ENCODE results near the gene SMPDL3B. TPM values are rescaled to one million over a fixed set of nuclear protein-coding genes. Genes with fewer than 3 reads are reported as not detected.

The SMPDL3B gene
- total RNA-seq, 1 experiment from 2014 or later = 31.6 TPM

DNA sequence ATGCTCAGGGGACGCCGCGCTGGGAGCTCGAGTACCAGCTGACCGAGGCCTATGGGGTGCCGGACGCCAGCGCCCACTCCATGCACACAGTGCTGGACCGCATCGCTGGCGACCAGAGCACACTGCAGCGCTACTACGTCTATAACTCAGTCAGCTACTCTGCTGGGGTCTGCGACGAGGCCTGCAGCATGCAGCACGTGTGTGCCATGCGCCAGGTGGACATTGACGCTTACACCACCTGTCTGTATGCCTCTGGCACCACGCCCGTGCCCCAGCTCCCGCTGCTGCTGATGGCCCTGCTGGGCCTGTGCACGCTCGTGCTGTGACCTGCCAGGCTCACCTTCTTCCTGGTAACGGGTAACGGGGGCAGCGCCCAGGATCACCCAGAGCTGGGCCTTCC, 23.7 kb downstream of the SMPDL3B start:
- H3K27ac Mint-ChIP-seq = peak overlapping the region; percentile 98; the same call in 1 of the 2 replicates
- peak overlapping the region; percentile 79; the same call in 1 of the 2 replicates for H3K4me3 Mint-ChIP-seq
- no peak for ATAC-seq
- H3K36me3 Mint-ChIP-seq = 0 out of 2 replicates have a peak, but pooled peaks cover 6% of the 10 kb centered on the region
- ChIA-PET POLR2A (interaction anchor here (1.4 kb wide), 1 partner anchor 21 kb away, joined by 3 read pairs; no protein-coding TSS in a partner anchor), CTCF (interaction anchor here (0.6 to 2.1 kb wide), 3 partner anchors 18 to 407 kb away, joined by 3 to 17 read pairs (median 4); no protein-coding TSS in a partner anchor)
- TF ChIP-seq, protein P1, sequence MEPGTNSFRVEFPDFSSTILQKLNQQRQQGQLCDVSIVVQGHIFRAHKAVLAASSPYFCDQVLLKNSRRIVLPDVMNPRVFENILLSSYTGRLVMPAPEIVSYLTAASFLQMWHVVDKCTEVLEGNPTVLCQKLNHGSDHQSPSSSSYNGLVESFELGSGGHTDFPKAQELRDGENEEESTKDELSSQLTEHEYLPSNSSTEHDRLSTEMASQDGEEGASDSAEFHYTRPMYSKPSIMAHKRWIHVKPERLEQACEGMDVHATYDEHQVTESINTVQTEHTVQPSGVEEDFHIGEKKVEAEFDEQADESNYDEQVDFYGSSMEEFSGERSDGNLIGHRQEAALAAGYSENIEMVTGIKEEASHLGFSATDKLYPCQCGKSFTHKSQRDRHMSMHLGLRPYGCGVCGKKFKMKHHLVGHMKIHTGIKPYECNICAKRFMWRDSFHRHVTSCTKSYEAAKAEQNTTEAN (CRISPR knock-in tag; IDR thresholded peaks at IDR 0.05) = 0 out of 2 replicates have a peak, but pooled peaks have one; percentile 29
- TF ChIP-seq FOXP1 (CRISPR knock-in tag; IDR thresholded peaks at IDR 0.05; ENCODE audit: borderline replicate concordance) (0 out of 2 replicates have a peak, but pooled peaks have one; percentile 33), NR2C2 (CRISPR knock-in tag; IDR thresholded peaks at IDR 0.05) (no peak)
- H3K4me1 Mint-ChIP-seq = peaks cover 24% of the 10 kb centered on the region
- H3K9me3 Mint-ChIP-seq = no peaks in the 10 kb centered on the region
- no peak for DNase-seq (ENCODE audit: low spot score)
- no peaks in the 10 kb centered on the region for H3K27me3 Mint-ChIP-seq (ENCODE audit: low read depth)

DNA sequence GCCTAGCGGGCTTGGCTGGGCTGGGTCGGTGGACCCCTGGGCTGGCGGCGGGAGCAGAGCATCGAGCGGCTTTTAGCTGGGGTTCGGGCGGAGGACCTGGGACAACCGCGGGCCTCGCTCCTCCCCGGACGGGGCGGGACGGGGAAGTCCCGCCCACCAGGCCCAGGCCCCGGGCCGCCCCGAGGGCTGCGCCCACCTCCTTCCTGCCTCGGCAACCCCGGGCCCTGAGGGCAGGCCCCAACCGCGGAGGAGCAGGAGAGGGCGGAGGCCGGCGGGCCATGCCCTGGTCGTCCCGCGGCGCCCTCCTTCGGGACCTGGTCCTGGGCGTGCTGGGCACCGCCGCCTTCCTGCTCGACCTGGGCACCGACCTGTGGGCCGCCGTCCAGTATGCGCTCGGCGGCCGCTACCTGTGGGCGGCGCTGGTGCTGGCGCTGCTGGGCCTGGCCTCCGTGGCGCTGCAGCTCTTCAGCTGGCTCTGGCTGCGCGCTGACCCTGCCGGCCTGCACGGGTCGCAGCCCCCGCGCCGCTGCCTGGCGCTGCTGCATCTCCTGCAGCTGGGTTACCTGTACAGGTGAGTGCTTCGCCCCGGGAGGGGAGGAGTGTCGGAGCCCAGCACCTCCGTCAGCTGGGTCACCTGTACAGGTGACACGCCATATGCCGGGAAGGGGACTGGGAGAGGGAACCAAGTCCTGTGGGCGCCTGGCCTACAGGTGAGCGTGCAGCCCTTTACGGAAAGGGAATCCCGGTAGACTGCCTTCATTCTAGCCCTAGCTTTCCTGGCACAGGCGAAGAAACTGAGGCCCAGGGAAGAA, 25.2 kb downstream of the SMPDL3B start, which contains the start of gene XKR8:
XKR8 (plus strand) TSS at position 182 of the 812 bp plus-strand sequence; CDS start at position 279, 97 bp downstream.
- 0 out of 2 replicates have a peak, but pooled peaks cover 2% of the 10 kb centered on the region for H3K36me3 Mint-ChIP-seq
- no peaks in the 10 kb centered on the region for H3K27me3 Mint-ChIP-seq (ENCODE audit: low read depth)
- ATAC-seq = peak; percentile 89
- H3K27ac Mint-ChIP-seq = peak within 1 kb of the TSS; percentile 98
- ChIA-PET CTCF (interaction anchor here (0.6 to 2.7 kb wide), 14 partner anchors 10 to 210 kb away, joined by 3 to 17 read pairs (median 4); no protein-coding TSS in a partner anchor), POLR2A (interaction anchor here (0.6 to 1.5 kb wide), 7 partner anchors 16 to 129 kb away, joined by 3 to 6 read pairs (median 4); partner anchors contain the start of genes EYA3 and PPP1R8)
- peak; percentile 86 for DNase-seq (ENCODE audit: low spot score)
- no peaks in the 10 kb centered on the region for H3K9me3 Mint-ChIP-seq
- H3K4me3 Mint-ChIP-seq = peak within 1 kb of the TSS; percentile 79
- H3K4me1 Mint-ChIP-seq = peaks cover 24% of the 10 kb centered on the region
- TF ChIP-seq NR3C1 (CRISPR knock-in tag; conservative IDR thresholded peaks at IDR 0.05; ENCODE audit: low read depth) = 0 out of 2 replicates have a peak, but pooled peaks have one; percentile 68
- TF ChIP-seq, protein P2, sequence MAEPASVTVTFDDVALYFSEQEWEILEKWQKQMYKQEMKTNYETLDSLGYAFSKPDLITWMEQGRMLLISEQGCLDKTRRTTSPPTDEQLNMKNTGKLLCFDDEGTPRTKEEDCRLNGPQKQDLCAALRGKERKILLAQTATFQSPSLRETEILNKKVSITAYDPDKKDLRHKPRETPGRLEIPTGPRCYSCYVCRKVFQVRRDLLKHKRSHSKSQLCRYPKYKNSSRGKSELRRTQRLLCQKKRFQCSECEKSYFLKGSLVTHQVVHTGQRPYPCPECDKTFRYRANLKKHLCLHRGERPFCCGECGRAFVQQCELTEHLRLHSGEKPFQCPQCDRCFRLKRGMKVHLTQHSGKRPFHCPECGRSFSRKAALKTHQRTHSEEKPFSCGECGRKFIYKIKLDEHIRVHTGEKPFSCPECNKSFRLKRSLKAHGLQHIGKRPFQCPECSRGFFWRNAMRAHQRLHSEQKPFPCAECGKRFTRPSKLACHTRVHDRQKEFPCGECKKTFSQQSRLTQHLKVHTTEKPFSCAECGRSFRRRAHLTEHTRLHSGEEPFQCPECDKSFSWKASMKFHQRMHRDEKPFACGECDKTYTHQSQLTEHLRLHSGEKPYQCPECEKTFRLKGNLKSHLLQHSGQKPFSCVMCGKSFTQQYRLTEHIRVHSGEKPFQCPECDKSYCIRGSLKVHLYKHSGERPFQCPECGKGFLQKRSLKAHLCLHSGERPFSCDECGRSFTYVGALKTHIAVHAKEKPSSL (CRISPR knock-in tag; conservative IDR thresholded peaks at IDR 0.05) = no peak
- TF ChIP-seq, protein P3, sequence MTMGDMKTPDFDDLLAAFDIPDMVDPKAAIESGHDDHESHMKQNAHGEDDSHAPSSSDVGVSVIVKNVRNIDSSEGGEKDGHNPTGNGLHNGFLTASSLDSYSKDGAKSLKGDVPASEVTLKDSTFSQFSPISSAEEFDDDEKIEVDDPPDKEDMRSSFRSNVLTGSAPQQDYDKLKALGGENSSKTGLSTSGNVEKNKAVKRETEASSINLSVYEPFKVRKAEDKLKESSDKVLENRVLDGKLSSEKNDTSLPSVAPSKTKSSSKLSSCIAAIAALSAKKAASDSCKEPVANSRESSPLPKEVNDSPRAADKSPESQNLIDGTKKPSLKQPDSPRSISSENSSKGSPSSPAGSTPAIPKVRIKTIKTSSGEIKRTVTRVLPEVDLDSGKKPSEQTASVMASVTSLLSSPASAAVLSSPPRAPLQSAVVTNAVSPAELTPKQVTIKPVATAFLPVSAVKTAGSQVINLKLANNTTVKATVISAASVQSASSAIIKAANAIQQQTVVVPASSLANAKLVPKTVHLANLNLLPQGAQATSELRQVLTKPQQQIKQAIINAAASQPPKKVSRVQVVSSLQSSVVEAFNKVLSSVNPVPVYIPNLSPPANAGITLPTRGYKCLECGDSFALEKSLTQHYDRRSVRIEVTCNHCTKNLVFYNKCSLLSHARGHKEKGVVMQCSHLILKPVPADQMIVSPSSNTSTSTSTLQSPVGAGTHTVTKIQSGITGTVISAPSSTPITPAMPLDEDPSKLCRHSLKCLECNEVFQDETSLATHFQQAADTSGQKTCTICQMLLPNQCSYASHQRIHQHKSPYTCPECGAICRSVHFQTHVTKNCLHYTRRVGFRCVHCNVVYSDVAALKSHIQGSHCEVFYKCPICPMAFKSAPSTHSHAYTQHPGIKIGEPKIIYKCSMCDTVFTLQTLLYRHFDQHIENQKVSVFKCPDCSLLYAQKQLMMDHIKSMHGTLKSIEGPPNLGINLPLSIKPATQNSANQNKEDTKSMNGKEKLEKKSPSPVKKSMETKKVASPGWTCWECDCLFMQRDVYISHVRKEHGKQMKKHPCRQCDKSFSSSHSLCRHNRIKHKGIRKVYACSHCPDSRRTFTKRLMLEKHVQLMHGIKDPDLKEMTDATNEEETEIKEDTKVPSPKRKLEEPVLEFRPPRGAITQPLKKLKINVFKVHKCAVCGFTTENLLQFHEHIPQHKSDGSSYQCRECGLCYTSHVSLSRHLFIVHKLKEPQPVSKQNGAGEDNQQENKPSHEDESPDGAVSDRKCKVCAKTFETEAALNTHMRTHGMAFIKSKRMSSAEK (CRISPR knock-in tag; IDR thresholded peaks at IDR 0.05; ENCODE audit: borderline replicate concordance) = no peak
- TF ChIP-seq FOXJ3 (CRISPR knock-in tag; IDR thresholded peaks at IDR 0.05; ENCODE audit: borderline replicate concordance) = no peak
- no peak for TF ChIP-seq ZNF219 (CRISPR knock-in tag; IDR thresholded peaks at IDR 0.05; ENCODE audit: borderline replicate concordance)
- TF ChIP-seq KAT7 (CRISPR knock-in tag; IDR thresholded peaks at IDR 0.05; ENCODE audit: borderline replicate concordance) = no peak
- no peak for TF ChIP-seq GTF2I (CRISPR knock-in tag; conservative IDR thresholded peaks at IDR 0.05)
- no peak; the same call in none of the 2 replicates for TF ChIP-seq FOXP1 (CRISPR knock-in tag; IDR thresholded peaks at IDR 0.05; ENCODE audit: borderline replicate concordance)
- no peak for TF ChIP-seq TCF7 (CRISPR knock-in tag; IDR thresholded peaks at IDR 0.05; ENCODE audit: low read depth)
- TF ChIP-seq, protein P4, sequence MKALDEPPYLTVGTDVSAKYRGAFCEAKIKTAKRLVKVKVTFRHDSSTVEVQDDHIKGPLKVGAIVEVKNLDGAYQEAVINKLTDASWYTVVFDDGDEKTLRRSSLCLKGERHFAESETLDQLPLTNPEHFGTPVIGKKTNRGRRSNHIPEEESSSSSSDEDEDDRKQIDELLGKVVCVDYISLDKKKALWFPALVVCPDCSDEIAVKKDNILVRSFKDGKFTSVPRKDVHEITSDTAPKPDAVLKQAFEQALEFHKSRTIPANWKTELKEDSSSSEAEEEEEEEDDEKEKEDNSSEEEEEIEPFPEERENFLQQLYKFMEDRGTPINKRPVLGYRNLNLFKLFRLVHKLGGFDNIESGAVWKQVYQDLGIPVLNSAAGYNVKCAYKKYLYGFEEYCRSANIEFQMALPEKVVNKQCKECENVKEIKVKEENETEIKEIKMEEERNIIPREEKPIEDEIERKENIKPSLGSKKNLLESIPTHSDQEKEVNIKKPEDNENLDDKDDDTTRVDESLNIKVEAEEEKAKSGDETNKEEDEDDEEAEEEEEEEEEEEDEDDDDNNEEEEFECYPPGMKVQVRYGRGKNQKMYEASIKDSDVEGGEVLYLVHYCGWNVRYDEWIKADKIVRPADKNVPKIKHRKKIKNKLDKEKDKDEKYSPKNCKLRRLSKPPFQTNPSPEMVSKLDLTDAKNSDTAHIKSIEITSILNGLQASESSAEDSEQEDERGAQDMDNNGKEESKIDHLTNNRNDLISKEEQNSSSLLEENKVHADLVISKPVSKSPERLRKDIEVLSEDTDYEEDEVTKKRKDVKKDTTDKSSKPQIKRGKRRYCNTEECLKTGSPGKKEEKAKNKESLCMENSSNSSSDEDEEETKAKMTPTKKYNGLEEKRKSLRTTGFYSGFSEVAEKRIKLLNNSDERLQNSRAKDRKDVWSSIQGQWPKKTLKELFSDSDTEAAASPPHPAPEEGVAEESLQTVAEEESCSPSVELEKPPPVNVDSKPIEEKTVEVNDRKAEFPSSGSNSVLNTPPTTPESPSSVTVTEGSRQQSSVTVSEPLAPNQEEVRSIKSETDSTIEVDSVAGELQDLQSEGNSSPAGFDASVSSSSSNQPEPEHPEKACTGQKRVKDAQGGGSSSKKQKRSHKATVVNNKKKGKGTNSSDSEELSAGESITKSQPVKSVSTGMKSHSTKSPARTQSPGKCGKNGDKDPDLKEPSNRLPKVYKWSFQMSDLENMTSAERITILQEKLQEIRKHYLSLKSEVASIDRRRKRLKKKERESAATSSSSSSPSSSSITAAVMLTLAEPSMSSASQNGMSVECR (CRISPR knock-in tag; IDR thresholded peaks at IDR 0.05; ENCODE audit: borderline replicate concordance) = peak; percentile 71
- TF ChIP-seq, protein P5, sequence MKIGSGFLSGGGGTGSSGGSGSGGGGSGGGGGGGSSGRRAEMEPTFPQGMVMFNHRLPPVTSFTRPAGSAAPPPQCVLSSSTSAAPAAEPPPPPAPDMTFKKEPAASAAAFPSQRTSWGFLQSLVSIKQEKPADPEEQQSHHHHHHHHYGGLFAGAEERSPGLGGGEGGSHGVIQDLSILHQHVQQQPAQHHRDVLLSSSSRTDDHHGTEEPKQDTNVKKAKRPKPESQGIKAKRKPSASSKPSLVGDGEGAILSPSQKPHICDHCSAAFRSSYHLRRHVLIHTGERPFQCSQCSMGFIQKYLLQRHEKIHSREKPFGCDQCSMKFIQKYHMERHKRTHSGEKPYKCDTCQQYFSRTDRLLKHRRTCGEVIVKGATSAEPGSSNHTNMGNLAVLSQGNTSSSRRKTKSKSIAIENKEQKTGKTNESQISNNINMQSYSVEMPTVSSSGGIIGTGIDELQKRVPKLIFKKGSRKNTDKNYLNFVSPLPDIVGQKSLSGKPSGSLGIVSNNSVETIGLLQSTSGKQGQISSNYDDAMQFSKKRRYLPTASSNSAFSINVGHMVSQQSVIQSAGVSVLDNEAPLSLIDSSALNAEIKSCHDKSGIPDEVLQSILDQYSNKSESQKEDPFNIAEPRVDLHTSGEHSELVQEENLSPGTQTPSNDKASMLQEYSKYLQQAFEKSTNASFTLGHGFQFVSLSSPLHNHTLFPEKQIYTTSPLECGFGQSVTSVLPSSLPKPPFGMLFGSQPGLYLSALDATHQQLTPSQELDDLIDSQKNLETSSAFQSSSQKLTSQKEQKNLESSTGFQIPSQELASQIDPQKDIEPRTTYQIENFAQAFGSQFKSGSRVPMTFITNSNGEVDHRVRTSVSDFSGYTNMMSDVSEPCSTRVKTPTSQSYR (CRISPR knock-in tag; IDR thresholded peaks at IDR 0.05) = no peak
- no peak for TF ChIP-seq TEAD4 (CRISPR knock-in tag; IDR thresholded peaks at IDR 0.05)
- no peak for TF ChIP-seq SOX15 (CRISPR knock-in tag; IDR thresholded peaks at IDR 0.05)
